ENCODE data around the gene TCEAL8. TPM values are rescaled to one million over a fixed set of nuclear protein-coding genes. Genes with fewer than 3 reads are reported as not detected.

Gene TCEAL8
- total and polyA plus RNA-seq, 10 of the 15 experiments (the other 5 are each of a cell fraction or from before 2014, with no cell fraction given), result 28.4 to 123 (median 58.7) TPM

GRCh38 chrX:103274284-103274683 is 19.3 kb upstream of the TCEAL8 start:
- no TSS peak for BruUV-seq (replicated peaks)
- Histone ChIP-seq H3K36me3 (ENCODE audit: control insufficient read depth in 2 of 2, insufficient read depth in 2 of 2, low read length in 1 of 2) (no peaks in the 10 kb centered on the region), H3K4me1 (ENCODE audit: control insufficient read depth, insufficient read depth, low read length) (no peaks in the 10 kb centered on the region), H2AFZ (ENCODE audit: control insufficient read depth, low read depth, low read length) (no peak overlapping the region), H3K4me2 (ENCODE audit: control insufficient read depth, insufficient read depth) (no peak overlapping the region), H3K27me3 (replicated peaks in 1 of 2; ENCODE audit: control insufficient read depth in 2 of 2, insufficient read depth in 2 of 2, low read length in 1 of 2) (peaks cover 0 to 3% of the 10 kb centered on the region in 2 experiments; a peak in 2 of 4 replicates), H3K9ac (ENCODE audit: control insufficient read depth, insufficient read depth, low read length) (no peak overlapping the region), H3K4me3 (no peak overlapping the region), H3K27ac (ENCODE audit: control insufficient read depth, insufficient read depth) (no peak overlapping the region), H4K20me1 (ENCODE audit: control insufficient read depth, insufficient read depth) (no peaks in the 10 kb centered on the region), H3K79me2 (ENCODE audit: control insufficient read depth, insufficient read depth, low read length) (no peaks in the 10 kb centered on the region), H3K9me3 (replicated peaks; ENCODE audit: control insufficient read depth, insufficient read depth, low read length) (no peaks in the 10 kb centered on the region)
- intact Hi-C loops (cut with micrococcal nuclease; ENCODE audit: unreplicated experiment), result no loop called here
- SMC1A ChIA-PET (ENCODE audit: uncharacterized antibody, unreplicated experiment), result no interaction called here
- no peak for DNase-seq (ENCODE audit: low read depth, low spot score)
- no peak for ATAC-seq
- POLR2A ChIA-PET, result no interaction called here
- CTCF ChIA-PET, result no interaction called here
- WGBS (ENCODE audit: insufficient coverage, insufficient replicate concordance, low lambda C conversion rate, missing lambda C conversion rate), result 61% methylated on average over 4 of the region's 4 CpGs
- RAD21 ChIA-PET (ENCODE audit: unreplicated experiment), result no interaction called here
- no peak for FAIRE-seq
- in situ Hi-C loops (cut with MboI), result no loop called here
- no peak for TF ChIP-seq EED (IDR thresholded peaks at IDR 0.05; ENCODE audit: low read depth)
- TF ChIP-seq MLLT1 (IDR thresholded peaks at IDR 0.05), result no peak
- no peak for TF ChIP-seq NFXL1 (IDR thresholded peaks at IDR 0.05; ENCODE audit: borderline replicate concordance)
- no peak for TF ChIP-seq MYB (IDR thresholded peaks at IDR 0.05; ENCODE audit: borderline replicate concordance, low read depth, low read length)
- TF ChIP-seq ZNF687 (IDR thresholded peaks at IDR 0.05), result no peak
- TF ChIP-seq NR2C2 (IDR thresholded peaks at IDR 0.05; ENCODE audit: borderline replicate concordance, control insufficient read depth, insufficient read length, low read depth), result no peak
- no peak for TF ChIP-seq RUNX3 (IDR thresholded peaks at IDR 0.05; ENCODE audit: low read length)
- no peak for TF ChIP-seq STAT3 (IDR thresholded peaks at IDR 0.05; ENCODE audit: low read depth, low read length)
- no peak for TF ChIP-seq ZNF384 (IDR thresholded peaks at IDR 0.05; ENCODE audit: borderline replicate concordance, low read depth, low read length)
- no peak for TF ChIP-seq SIN3A (IDR thresholded peaks at IDR 0.05; ENCODE audit: low read depth, low read length)
- no peak for TF ChIP-seq CREB1 (IDR thresholded peaks at IDR 0.05; ENCODE audit: low read depth)
- no peak for TF ChIP-seq YY1 (IDR thresholded peaks at IDR 0.05; ENCODE audit: low read depth, low read length)
- no peak for TF ChIP-seq E2F4 (IDR thresholded peaks at IDR 0.05; ENCODE audit: low read depth, low read length)
- TF ChIP-seq CEBPZ (IDR thresholded peaks at IDR 0.05; ENCODE audit: low read depth, low read length), result no peak
- TF ChIP-seq EZH2 (IDR thresholded peaks at IDR 0.05; ENCODE audit: borderline replicate concordance, control insufficient read depth, low read depth, low read length), result no peak

Measured in GM12878 (cell line).